GM11168 (cell line): ENCODE data around the gene SNX9.
"Not testable (repeated sequence)": the region's sequence is repeated elsewhere in the genome, so short reads cannot be mapped to it uniquely, and the experiment has no call there.

Experiments
- in situ Hi-C: fragments of 300-500 bp; cut with MboI; formaldehyde crosslinking; loops from one replicate; pipeline ENCODE4 v1.12.0; 2022; ENCODE audit warnings: low sequenced_read_pairs; ENCODE audit not compliant: unreplicated experiment

SNX9 gene

GRCh38 chr6:157879034-157879872 is 56.2 kb downstream of the SNX9 start:
- in situ Hi-C loops: loop anchor here (5.0 kb wide), 2 partner anchors 37 to 122 kb away; no protein-coding TSS in a partner anchor

GRCh38 chr6:157879873-157880254 is 56.8 kb downstream of the SNX9 start:
- in situ Hi-C loops: loop anchor here (5.0 kb wide), 2 partner anchors 38 to 123 kb away; no protein-coding TSS in a partner anchor

GRCh38 chr6:157880534-157880933 is 57.5 kb downstream of the SNX9 start:
- in situ Hi-C loops: no loop called here

GRCh38 chr6:157881342-157881741 is 58.3 kb downstream of the SNX9 start:
- in situ Hi-C loops: no loop called here

DNA sequence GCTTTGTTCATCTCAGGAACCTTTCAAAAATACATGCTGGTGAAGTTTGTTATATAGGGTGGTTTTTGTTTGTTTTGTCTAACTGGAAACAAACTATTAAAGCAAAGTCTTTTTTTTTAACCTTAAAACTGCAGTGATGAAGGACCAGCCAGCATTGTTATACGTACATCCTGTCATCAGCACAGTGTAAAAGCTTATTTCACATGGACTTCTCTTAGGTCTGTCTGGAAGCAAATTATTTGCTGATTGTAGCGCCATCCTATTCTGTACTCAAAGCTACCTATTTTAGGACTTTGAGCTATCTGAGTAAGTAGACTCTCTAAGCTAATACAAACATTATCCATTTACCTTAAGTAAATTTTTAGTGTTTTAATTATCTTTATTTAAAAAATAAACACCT is 61.7 kb downstream of the SNX9 start:
- in situ Hi-C loops: no loop called here

DNA sequence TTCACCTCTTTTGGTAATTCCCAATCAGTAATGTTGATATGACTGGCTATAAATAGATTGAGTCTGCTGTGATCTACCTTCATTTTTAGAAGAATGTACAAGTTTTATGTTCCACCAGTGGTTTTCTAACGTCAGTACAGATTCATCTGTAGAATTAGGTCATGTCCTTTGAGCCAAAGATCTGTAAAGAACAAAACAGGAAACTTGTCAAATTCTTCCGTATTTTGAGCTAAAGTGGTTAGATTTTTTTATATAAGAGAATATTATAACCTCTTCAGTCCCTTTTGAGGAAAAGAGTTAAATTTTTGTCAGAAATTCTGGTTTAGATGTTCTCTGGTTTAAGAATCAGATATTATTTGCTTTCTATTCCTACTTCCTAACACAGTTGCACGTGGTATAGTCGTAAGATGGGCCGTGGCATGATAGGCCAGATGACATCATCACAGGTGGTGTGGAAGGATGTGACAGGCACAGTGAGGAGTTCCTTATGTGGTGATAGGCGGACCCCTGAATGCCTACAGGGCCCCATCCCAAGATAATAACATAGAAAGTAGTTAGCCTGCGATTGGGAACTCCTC is 62.3 kb downstream of the SNX9 start:
- in situ Hi-C loops: no loop called here

DNA sequence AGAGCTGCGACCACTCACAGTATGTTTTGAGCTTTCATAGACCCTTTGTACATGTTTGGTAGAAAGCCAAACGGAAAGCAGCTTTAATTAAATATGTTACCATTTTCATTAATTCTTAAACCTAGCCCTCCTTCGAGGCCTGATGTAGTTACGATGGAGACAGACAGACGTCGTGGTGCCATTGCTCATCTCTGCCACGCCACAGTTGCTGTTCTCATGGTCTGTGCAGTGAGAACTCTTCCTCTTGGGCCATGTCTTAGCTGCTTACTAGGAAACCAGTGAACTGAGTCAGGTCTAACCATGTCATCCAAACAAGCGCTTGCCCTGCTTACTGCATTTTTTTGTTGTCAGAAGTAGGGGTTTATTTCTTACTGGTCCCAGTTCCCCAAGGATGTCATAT is 62.8 kb downstream of the SNX9 start:
- in situ Hi-C loops: no loop called here

DNA sequence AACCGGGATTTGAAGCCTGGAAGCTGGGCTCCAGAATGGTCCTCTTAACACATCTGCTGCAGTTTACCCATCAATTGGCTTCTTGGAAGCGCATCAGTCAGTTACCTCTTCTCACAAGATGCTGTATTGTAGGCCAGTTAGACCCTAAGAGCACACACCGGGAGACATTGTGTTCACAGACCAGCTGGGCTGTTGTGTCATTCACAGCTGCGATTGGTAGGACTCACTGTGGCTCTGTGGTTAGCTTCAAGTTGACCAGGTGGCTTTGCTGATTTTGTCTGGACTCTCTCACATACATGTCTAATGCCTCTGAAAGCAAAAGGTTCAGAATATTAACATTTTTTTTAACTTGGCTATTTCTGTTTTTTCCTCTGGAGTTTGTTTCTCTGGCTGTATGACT is 64.8 kb downstream of the SNX9 start:
- in situ Hi-C loops: no loop called here

DNA sequence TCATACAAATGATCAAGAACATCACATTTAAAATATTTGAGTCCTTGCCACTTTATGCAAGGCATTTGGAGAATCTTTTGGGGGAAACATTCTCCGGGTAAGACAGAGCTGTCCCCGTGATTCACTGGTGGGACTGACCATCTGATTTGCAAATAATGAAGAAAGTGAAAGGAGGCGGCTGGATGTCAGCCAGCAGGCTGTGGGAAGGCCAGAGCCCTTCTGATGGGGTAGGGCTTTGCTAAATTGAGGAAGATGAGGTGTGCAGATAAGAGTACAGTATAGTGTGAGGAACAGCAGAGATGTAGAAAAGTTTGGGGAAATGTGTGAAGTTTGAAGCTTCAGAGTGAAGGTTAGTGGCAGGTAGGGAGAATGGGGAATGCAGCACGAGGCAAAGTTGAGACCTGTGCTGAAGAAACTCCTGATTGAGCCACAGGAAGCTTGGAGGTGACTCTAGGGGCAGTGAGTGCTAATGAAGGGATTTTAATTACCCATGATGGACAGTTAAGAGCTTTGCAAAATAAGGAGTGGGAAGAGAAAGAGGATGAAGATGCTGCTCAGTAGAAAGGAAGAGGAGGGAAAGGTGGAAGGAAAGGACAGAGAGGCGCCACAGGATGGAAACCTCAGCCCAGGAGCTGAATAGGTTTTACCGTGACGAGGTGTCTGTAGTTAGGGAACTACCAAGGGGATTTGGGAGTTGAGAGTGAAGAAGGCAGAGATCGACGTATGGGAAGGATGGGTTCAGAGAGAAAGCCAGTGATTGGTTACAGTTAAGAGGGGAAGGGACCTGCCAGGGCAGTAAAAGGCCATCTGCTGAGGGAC is 68.7 kb downstream of the SNX9 start:
- in situ Hi-C loops: no loop called here

DNA sequence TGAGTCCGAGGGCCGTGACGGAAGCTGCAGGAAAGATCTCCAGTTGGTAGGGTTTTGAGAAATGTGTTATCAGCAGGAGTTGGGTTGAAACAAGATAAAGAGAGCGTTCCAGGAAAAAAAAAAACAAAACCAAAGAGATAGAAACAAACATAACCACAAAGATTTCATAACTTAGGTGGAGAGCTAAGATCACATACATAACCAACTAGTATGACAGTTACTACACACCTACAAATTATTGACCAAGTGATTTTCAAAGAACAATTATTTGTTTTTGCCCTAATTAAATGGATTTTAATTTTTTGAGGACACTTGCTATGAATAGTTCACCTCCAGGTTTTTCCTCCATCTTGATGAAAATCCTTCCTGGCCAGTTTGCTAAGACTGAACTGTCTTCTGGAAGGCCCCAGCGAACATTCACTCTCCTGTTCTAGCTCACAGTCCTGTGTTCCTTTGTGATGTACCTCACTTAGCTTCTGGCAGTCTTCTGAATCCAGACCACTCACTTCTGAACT is 69.4 kb downstream of the SNX9 start:
- in situ Hi-C loops: no loop called here

DNA sequence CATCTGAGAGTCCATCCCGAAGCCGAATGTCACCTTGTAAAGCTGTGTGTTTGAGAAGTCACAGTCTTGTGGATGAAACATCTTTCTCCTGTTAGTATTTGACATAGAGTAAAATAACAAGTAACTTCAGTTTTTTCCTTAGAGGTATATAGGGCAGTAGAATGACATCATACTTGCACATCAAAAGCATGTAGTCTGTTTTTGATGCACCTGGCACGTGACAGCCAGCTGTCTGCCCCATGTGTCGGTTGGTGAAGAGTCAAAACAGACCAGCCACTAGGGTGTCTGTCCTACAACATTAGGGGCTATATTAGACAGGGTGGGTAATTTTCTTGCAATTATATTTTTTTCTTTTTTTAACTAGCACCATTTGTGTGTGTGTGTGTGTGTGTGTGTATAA is 70.2 kb downstream of the SNX9 start:
- in situ Hi-C loops: no loop called here

GRCh38 chr6:157895585-157895984 is 72.5 kb downstream of the SNX9 start:
- in situ Hi-C loops: no loop called here

- in situ Hi-C loops: no loop called here
These were observed 73.9 kb downstream of the SNX9 start for GRCh38 chr6:157896932-157897331.

GRCh38 chr6:157898169-157898568 is 75.1 kb downstream of the SNX9 start:
- in situ Hi-C loops: no loop called here

DNA sequence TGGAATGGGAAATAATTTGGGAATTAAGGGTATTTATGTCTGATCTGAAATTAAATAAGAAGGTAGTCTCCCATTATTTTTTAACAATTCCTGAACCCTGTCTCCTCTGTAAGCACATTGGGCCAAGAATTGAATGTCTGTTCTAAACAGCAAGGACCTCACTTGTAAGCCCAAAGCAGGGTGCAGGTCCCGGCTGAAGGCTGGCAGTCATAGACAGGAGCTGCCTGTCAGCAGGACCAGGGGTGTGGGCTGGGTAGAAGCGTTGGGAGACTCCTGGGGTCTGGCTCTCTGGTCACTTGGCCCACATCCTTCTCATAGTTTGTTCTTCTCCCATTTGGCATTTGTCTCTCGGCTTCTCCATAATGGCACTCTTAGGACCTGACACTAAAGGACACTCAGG is 75.6 kb downstream of the SNX9 start:
- in situ Hi-C loops: no loop called here

DNA sequence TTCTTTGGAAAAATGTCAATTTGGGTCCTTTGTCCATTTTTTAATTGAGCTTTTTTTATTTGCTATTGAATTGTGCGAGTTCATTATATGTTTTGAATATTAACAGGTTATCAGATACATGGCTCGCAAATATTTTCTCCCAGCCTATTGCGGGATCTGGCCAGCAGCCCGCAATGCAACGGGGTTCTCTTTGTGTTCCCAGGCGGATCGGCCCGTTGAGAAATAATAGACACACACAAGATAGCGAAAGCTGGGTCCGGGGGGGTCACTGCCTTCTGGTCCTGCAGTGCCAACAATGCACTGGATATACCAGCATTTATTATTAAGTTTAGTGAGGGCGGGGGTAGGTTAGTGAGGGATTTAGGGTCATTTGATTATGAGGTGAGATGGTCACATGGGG is 77.2 kb downstream of the SNX9 start:
- in situ Hi-C loops: not testable (repeated sequence)

DNA sequence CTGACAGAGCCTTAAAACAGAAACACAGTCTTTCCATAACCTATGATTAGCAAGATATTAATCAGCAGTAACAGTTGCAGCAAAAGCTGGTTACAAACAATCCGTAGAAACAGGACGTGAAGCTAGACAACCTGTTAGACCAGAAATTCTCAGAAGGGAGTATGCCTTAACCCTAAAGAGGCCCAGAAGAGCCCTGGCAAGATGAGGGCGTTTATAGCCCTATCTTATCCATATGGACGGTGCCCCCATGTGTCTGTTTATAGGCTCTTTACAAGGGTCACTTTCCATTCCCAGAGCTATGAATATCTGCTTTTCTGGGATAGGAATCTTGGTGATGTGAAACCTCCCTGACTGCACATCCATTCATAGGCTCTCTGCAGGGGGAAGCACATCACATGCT is 77.7 kb downstream of the SNX9 start:
- in situ Hi-C loops: not testable (repeated sequence)

DNA sequence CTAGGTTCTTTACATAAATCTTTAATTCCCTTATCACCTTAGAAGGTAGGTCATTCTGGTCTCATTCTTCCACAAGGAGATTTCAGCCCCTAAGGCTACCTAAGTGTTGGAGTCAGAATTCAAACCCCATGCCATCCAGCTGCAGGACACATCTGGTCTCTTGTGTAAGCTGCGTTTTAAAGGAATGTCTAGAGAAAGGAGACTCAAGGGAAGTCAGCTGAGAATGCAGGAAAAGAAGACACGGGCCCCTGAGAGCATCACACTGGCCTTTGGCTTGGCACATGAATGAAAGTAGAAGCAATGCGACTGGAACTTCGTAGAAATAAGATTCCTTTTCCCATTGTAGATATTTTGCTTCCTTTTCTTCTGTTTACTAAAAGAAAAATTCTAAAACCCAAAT is 82.0 kb downstream of the SNX9 start:
- in situ Hi-C loops: no loop called here

- in situ Hi-C loops: no loop called here
These were observed 82.7 kb downstream of the SNX9 start for GRCh38 chr6:157905590-157906342.

DNA sequence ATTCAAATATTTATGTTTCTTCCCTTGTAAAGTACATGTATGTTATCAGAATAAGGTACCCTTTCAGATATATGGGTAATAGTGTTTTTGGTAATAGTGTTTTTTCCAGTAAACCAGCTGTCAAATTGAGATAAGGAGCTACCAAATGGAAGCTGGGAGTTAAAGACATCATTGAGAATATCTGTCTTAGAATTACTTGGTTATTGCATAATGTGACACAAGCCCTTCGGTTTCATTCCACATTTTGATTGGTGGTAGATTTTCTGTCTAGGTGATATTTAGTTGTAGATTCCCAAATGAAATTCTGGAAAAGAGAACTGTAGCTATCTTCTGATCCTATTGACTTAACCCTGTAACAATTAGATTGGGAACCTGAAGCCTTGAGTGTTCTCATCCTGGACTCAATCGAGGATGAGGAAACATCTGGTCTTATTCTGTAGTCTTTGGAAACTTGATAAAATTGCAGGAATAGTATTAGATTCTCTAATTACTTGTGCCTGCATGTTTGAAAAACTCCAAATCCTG is 83.6 kb downstream of the SNX9 start:
- in situ Hi-C loops: no loop called here
